HPDE6-E6E7 (cell line): Measurements from ENCODE around the gene FAM131C.
"Not testable (repeated sequence)": the region's sequence is repeated elsewhere in the genome, so short reads cannot be mapped to it uniquely, and the experiment has no call there.

Experiments used
- DNase-seq: peaks from one replicate; pipeline ENCODE4 v3.0.0; 2011; ENCODE audit warnings: missing footprints; ENCODE audit errors: extremely low spot score

Gene FAM131C

GRCh38 chr1:16033103-16033632 lies 40.3 kb downstream of the FAM131C start:
- not testable (repeated sequence) for DNase-seq

DNA sequence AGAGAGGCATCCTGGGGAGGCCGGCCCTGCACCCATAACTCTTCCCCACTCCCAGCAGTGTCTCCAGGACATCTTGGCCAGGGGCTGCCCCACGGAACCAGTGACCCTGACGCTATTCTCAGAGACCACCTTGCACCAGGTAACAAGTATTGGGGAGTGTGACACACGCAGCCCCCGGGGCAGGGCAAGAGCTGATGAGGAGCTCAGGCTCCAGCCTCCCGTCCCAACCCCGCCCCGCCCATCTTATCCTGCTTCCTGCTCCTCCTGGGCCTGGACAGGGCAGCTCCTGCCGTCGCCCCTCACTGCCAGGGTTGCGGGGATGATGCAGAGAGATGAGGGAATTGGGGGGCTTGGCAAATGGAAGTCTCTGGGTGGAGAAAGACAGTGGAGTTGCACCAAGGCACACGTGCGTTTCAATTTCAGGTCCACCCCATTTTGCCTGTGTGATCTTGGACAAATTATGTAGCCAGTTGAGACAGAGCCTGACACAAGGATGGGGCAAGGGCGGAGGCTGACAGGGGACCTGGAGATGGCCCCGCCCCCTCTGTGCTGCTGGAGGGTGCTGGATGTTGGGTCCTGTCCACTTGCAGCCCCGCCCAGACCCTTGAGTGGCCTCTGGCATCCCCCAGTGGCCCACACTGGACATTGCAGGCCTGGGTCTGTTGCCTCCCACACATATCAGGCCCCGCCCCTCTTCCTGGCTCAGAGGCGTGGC lies 40.9 kb downstream of the FAM131C start:
- peak; percentile 88 for DNase-seq

DNA sequence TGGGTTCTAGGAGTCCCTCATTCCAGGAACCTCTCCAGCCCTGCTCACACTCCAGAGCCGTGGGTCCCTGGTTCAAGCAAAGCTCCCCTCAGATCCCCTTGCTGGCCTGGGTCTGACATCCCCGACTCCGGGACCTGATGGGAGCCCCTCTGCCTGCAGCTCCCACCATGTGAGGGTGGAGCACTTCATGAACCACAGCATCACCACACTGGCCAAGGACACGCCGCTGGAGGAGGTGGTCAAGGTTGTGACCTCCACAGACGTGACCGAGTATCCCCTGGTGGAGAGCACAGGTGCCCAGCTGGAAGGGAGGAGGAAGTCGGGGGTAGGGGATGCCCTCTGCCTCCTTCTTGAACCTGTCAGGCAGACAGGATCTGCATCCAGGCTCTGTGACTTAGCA lies 41.9 kb downstream of the FAM131C start:
- no peak for DNase-seq

- no peak for DNase-seq
Observed at GRCh38 chr1:16029288-16029687, 44.2 kb downstream of the FAM131C start.

DNA sequence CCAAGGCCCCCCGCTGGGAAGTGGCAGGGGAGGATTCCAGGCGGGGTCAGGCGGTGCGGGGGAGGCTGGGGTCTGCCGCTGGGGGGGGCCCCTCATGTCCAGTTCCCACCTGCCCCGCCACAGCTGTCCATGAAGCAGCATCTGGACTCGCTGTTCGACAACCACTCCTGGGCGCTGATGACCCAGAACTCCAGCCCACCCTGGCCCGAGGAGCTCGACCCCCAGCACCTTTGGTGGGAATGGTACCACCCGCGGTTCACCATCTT lies 44.5 kb downstream of the FAM131C start:
- not testable (repeated sequence) for DNase-seq

GRCh38 chr1:16028237-16029002 lies 45.0 kb downstream of the FAM131C start:
- DNase-seq: no peak

- no peak for DNase-seq
Observed at GRCh38 chr1:16026723-16027484, 46.5 kb downstream of the FAM131C start.

GRCh38 chr1:16026302-16026701 lies 47.1 kb downstream of the FAM131C start:
- not testable (repeated sequence) for DNase-seq

- DNase-seq: no peak
Observed at GRCh38 chr1:16023050-16023653, 50.3 kb downstream of the FAM131C start.

DNA sequence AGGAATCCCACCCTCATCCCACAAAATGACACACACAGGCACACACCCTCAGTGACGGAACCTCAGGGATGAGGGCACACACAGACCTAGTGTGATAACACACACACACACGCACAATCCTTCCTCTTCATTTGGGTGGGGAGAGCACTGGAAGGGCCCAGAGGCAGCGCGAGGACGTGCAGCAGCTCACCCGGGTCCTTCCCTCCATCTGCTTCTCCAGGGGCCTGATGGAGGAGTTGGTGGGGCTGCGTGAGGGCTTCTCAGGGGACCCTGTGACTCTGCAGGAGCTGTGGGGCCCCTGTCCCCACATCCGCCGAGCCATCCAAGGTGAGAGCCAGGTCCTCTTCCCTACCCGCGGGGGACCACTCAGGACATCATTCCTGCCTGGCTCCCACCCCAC lies 51.1 kb downstream of the FAM131C start:
- DNase-seq: no peak

DNA sequence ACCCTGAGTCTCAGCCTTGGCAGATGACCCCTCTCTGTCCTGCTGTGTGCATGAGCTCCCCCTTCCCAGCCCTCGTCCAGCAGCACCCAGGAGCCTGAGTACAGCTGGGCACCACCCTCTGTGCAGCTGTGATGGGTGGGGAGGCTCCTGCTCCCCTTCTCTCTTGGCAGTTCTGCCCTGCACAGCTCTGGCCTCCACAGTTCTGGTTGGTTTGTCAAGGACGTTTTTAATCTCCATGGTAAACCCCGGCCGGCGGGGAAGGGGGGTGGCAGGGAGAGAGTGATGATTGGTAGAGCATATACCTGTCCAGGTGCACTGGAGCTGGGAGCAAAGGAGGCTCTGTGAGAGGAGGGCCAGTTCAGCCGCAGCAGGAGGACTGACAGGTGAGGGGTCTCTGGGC lies 51.8 kb downstream of the FAM131C start, which contains the start of gene CLCNKA:
TSS of gene CLCNKA (plus strand) at position 356 of the 400 bp plus-strand sequence. CDS start 584 bp downstream, outside the sequence.
- no peak for DNase-seq

GRCh38 chr1:16020878-16021277 lies 52.6 kb downstream of the FAM131C start:
- DNase-seq: not testable (repeated sequence)

- DNase-seq: no peak
Observed at GRCh38 chr1:16020325-16020724, 53.1 kb downstream of the FAM131C start.

- DNase-seq: no peak
Observed at GRCh38 chr1:16019644-16020277, 53.7 kb downstream of the FAM131C start.

DNA sequence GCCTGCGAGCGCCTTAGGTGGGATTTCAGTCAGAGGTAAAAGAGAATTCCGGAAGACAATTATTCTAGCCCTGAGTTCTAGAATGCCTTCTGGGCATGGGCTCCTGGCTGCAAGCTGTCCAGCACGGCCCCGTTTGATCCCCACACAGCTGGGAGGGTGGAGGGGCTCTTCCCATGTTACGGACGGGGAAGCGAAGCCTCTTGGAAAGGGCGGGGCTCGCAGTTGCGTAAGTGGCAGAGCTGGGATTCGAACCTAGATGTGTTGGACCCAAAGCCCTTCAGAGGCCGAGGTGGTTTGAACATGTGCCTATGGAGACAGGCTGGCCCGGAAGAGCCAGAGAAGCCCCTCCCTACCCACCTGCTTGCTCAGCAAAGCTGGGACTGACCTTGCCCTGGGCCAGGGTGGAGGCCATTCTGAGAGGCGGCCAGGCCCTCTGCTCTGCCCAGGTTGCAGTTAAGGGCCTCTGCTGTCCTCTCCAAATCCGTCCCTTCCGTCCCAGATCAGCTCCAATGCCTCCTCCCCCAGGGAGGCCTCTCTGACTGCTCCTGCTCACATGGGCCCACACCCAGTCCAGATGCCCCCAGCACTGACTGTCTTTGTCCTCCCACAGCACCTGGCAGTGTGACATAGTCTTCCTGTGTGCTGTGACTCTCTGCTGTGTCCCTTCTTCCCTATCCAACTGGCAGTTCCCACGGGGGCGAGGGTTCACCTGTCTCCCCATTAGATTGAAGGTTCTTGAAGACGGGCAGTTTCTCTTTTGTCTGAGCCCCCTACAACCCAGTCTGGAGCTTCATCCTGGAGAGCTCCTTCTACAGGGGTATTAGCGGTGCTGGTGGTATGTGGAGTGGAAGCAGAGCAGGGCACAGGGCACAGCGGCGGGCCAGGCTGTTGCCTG lies 54.5 kb downstream of the FAM131C start:
- no peak for DNase-seq

DNA sequence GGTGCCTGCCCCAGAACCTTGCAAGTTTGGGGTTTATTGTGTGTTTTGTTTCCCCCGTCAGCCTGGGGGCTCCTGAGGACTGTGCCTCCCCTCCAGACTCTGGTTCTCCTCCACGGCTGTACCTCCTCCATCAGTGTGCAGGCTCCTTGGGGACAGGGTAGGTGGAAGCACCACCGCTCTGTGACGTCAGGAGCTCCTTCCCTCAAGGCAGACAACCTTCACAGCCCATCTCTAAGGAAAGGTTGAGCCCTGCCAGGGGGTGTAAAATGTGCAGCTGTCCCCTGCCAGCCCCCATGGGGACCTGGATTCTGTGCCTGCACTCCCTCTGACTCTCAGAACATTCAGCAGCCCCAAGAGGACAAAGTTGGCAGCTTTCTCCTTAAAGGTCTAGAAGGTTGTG lies 55.1 kb downstream of the FAM131C start:
- DNase-seq: no peak

- no peak for DNase-seq
Observed at GRCh38 chr1:16017461-16018303, 55.8 kb downstream of the FAM131C start, which contains the start of gene HSPB7. Gene HSPB7, minus strand, starts transcription at chr1:16018043. Its CDS starts 80 bp downstream, at chr1:16017963.

- DNase-seq: no peak
Observed at GRCh38 chr1:16017076-16017460, 56.4 kb downstream of the FAM131C start.
